NCI-H82 treated with DMSO at 0.1 percent for 48 hours (cell line): ENCODE measurements around the gene CDH20.
A peak's percentile ranks its signal among the peaks of the same experiment; 100 is the strongest.

ENCODE experiments used
- DNase-seq: peaks from one replicate; lab custom pipeline; 2025; ENCODE audit not compliant: unreplicated experiment; lab: John Stamatoyannopoulos, UW

CDH20 gene

GRCh38 chr18:61333271-61333745 lies at the start of gene CDH20:
Gene CDH20, plus strand, starts transcription at chr18:61333430.
- DNase-seq, result no peak

DNA sequence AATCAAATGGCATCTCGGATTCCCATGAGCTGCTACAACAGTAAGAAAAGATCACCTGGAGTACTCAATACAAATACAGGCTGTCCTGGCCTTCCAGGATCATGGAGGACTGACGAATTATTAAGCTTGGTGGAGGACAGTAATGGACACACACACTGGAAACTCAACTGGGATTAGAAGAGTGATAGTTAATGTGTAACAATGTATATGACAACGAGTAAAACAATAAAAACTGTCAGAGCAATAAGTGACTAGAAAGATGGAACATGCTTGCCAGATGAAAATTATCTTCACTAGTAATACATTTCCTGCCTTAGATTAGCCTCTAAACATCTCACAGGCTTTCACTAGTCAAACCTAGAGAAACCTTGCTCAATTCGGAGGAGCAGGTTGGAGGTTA lies 49.2 kb upstream of the CDH20 start:
- DNase-seq, result no peak

DNA sequence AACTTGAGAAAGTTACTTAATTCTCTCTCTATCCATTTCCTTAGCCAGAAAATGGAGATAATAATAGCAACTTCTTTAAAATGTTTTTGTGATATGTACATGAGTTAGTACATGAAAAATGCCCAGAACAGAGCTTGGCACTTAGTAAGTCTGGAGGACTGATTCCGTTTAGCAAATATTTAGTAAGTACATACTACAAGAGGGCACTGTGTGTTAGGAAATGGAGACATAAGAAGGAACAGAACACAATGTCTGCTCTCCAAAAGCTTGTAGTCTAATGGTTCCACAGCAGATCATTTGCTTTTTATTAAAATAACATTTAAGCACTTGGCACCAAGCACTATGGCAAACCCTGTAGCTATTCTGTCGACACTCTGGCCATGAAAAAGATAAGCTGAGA lies 47.5 kb upstream of the CDH20 start:
- DNase-seq, result no peak

DNA sequence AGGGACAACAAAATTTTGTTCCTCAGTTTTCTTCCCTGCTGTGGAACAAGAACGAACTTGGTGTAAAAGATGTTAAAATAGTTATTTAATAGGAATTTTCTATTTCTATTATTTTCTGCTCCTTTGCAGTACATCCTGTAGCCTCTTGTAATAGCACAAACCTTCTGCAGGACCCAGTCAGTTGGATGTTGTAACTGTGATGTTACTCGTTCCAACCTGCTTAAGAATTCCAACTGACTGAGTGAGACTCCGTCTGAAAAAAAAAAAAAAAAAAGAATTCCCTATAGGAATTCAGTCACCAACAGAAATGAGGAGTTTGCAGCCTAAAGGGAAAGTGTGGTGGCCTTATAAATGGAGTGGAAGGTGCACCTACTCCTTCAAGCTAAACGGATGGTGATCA lies 46.4 kb upstream of the CDH20 start:
- no peak for DNase-seq

DNA sequence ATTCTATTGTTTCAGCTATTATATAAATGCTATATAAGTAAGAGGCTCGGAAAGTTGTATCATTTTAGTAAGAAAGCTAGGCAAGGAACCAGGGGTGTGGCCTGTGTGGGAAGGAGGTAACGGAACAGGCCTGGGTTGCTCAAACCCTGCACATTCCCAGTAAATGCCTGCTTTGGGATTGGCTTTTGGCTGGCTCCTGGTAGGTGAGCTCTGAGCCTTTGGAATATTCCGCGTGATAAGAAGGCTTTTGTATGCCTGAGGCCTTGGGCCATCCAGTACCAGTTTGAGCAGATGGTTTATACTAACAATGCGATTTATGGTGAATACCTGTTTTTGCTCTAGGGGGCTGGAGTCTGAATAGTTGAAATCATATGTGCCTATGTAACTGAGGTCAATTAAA lies 42.6 kb upstream of the CDH20 start:
- no peak for DNase-seq

DNA sequence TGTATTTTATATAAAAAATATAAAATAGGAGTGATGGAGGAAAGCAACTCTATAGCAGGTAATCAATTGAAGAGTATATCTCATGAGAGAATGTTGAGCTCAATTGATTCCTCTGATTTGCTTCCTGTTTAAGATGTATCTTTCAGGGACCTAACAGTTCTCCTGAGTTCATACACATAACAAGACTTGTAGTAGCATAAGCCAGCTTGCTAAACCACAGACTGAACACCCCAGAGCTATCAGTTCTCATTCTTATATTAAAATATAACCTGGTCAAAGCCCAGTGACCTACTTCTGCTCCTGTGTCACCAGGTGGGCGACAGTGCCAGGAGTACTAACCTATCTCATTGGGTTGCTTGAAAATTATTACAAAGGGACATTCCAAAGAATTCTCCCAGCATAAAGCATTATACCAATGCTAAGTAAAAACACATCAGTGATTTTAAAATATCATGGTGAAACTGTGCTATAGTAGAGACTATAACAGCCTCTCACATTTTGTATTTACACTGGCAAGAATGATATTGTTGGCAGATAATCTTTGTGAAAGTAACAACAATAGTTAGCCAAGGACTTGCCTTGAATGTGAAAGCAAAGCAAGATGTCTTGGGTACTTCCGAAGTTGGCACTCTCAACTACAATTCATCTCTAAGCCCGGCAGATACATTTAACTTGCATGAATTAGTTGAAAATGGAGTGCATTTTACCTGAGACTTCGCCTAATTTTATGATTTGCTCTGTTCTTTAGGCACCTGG lies 40.8 kb upstream of the CDH20 start:
- DNase-seq, result no peak

GRCh38 chr18:61295153-61295552 lies 38.1 kb upstream of the CDH20 start:
- no peak for DNase-seq

DNA sequence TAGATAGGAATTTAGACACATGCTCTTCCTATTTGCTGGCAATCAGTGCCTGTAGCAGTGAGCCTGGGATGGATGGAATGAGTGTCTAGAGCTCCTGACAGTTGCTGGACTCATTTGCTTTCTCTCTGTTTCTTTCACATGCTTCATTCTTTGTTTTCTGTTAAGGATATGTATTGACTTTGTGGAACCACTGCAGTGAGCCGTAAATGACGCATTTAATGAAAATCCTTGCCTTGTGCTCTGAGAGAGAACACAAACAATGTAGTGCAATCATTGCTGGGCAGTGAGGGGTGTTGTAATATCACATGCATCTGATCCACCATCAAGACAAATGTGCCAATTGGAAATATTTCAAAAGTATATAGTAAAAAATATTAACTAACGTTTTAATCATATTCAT lies 25.2 kb upstream of the CDH20 start:
- no peak for DNase-seq

GRCh38 chr18:61308795-61309393 lies 24.3 kb upstream of the CDH20 start:
- DNase-seq, result no peak

GRCh38 chr18:61322265-61322873 lies 10.9 kb upstream of the CDH20 start:
- peak; percentile 66 for DNase-seq

DNA sequence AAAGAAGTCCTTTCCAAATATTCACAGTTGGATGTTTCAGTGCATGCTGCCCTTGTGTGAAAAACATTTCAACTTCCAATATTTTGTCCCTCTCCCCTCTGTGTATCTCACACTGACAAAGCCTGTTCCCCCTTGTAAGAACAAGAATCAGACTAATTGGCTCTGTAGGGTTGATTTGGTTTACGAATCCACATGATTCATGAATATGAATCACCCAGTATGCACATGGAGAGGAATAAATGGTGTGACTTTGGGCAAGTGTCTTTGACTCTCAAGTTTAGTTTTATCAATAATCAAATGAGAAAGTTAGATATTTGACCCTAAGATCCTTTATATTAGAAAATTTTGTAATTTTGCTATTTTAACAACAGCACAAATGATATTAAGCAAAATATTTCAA lies 9.3 kb upstream of the CDH20 start:
- no peak for DNase-seq

- DNase-seq, result no peak
Observed at GRCh38 chr18:61326407-61326806, 6.8 kb upstream of the CDH20 start.

GRCh38 chr18:61329398-61329797 lies 3.8 kb upstream of the CDH20 start:
- DNase-seq, result no peak

DNA sequence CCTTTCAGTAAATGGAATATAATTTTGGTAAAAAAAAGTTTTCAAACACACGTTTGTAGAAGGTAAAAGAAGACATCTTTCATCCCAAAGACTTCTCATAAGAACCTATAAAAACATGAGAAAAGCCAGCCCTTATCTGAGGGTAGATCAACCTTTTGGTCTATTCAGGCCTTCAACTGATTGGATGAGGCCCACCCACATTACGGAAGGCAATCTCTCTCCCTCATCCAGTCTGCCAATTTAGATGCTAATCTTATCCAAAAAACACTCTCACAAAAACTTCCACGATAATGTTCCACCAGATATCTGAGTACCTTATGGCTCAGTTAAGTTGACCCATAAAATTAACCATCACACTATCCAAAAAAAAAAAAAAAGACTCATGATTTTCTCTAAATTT lies 2.2 kb upstream of the CDH20 start:
- DNase-seq, result no peak

- DNase-seq, result no peak
Observed at GRCh38 chr18:61333746-61334490, 688 bp downstream of the CDH20 start.

DNA sequence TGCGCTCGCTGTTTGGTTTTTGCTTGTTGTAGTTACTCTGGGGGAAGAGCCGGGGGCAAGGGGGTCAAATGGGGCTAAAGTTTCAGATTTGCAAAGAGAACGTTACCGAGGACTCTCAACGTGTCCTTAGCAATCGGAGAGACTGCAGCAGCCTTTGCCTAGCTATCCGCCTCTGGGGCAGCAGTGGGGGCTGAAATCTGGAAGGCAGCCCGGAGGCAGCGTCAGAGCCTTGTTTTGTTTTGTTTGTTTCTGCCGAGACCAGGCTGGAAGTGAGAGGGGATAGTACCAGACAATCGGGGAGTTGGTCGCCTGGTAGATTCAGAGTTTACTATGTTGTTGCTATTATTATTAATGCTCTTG lies 1.2 kb downstream of the CDH20 start:
- DNase-seq, result no peak

DNA sequence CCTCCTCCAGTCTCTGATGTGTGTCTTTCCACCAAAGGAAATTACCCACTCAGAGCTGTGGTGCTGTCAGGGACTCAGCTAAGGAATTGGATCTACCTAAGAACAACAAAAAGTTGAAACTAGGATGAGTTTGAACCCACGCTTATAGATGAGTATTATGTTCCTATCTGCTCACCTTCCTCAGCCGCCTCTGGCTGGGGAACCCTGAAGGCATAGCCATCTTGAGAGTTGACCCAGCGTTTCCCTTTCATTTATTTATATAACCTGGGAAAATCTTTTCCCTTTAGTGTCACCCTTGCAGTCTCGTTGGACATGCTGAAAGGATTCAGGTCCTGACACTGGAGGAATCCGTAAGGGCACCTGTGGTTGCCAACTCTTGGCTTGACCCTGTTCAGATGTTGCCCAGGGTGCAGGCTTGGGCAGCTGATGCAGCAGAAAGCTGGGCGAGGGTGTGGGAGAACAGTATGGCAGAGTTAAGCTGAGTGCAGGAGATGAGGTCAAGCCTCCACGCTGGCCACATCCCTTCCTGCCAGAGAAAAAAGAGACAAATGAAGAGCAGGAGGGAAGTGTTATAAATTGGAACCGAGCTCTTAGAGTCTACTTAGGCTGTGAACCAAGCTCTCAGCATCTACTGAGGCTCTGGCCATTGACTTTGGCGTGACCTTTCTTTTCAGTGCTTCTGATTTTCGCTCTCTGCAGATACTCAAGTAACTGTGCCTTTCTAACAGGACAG lies 1.9 kb downstream of the CDH20 start:
- DNase-seq, result no peak

DNA sequence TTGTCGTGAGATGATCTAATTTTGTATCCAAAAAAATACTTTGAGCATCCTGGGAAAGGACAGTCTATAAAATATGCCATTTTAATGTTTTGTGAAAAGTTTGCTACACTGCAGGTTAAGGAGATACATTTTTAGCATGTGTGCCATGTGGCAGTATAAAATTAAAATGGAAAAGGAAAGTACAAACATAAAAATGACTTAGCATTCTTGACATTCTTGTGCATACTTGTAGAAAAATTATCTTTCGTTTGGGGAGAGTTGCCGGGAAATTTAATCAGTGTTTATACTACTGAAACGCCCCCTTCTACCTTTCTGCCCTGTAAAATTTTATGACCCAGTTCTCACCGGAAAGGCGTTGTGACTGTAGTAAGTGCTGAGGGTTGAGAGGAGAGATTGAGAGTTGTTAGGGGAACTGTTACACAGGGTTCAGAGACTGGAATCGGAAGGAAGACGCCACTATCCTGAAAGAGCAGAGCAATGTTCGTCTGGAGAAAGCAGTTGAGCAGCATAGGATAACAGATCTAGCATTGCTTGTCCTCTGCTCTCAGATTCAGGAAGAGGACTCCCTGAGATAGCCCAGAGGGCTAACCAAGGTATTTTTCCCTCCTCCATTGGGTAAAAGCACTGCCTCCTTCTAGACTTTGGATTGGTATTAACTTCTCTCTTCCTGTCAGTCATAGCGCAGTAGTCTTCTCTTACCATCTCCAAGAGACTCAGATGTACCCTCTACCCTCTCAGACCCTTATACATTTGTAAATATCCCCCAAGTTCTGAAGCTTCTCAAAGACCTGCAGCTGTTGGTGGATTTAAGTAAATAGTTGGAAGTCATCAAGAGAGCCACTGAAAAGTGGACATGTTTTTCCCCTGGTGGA lies 2.7 kb downstream of the CDH20 start:
- no peak for DNase-seq

DNA sequence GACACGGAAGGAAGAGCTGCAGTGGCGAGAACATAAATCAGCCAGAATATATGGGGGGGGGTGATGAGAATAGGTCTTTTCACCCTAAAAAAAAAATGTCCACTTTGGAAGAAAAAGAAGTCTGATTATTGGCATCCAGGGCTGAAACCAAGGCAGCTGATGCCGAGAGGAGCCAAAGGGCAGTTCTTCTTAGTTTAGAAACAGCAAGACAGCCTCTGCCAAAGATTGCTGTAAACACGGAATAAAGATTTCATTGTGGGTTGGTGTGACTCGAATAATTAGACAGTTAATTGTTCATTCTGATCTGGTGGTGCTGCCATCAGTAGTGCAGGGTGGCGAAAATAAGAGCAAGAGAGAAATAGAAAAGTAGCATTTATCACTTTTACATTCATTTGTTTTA lies 3.5 kb downstream of the CDH20 start:
- DNase-seq, result no peak

GRCh38 chr18:61337527-61337926 lies 4.3 kb downstream of the CDH20 start:
- DNase-seq, result no peak
